Measurements from ENCODE around the gene IL23R.
"Not testable (repeated sequence)": the region's sequence is repeated elsewhere in the genome, so short reads cannot be mapped to it uniquely, and the experiment has no call there.

IL23R gene

GRCh38 chr1:67191668-67192520, 25.6 kb downstream of the IL23R start:
- no peak for DNase-seq (ENCODE audit: low read depth in 1 of 2, low spot score in 1 of 2)

DNA sequence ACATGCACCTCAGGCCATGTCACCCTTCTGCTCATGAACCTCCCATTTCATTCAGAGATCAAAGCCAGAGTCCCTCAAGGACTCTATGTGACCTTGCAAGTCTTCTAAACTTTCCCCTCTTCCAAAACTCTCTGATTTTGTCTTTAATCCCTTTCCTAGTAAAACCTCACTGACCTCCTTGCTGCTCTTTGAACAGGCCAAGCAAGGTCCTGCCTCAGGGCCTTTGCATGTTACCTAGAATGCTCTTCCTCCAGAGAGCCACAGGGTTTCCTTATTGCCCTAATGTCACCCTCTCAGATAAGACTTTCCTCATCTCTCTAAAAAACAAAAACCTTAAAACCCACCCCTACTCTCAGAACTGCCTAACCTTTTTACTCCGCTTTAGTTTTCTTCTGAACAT, 26.6 kb downstream of the IL23R start:
- no peak for DNase-seq (ENCODE audit: low read depth in 1 of 2, low spot score in 1 of 2)

GRCh38 chr1:67193704-67194103, 27.4 kb downstream of the IL23R start:
- no peak for DNase-seq (ENCODE audit: low read depth in 1 of 2, low spot score in 1 of 2)

DNA sequence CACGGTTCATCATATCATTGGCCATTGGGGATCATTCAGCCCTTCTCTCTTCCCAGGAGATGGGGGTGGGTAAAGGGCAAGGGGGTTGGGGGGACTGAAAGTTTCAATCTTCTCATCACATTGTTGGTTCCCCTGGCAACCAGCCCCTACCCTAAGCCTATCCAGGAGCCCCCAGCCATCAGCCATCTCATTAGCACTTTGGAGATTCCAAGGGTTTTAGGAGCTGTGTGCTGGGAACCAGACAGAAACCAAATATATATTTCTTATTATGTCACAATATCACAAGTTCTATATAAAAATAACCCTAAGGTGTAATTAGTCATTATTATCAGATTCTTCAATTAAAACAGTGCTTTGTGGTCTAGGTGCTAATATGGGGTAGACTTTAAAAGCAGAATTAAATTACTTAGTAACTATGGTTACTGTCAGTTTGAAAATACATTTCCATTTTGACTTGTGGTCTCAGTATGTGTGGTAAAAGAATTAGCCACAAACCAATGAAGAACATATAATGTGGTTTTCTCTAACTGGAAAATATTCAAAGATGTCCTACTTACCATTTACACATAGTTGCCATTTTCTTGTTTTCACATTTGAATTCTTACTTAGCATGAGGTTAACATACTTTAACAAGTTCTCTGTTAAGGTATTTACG, 28.1 kb downstream of the IL23R start:
- DNase-seq (ENCODE audit: low read depth in 1 of 2, low spot score in 1 of 2) = no peak

DNA sequence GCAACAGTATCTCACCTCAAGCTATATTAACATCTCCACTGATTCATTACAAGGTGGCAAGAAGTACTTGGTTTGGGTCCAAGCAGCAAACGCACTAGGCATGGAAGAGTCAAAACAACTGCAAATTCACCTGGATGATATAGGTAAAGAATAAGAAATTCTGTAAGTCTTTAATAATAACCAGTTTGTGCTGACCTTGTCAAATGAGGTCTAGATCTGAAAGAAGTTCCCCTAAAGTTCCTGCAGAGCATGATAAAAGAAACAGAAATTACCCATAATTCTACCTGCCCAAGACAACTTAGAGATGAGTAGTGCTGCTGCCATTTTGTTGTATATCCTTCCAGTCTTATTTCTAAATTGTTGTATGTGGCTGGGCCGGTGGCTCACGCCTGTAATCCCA, 34.5 kb downstream of the IL23R start:
- no peak for DNase-seq (ENCODE audit: low read depth in 1 of 2, low spot score in 1 of 2)

DNA sequence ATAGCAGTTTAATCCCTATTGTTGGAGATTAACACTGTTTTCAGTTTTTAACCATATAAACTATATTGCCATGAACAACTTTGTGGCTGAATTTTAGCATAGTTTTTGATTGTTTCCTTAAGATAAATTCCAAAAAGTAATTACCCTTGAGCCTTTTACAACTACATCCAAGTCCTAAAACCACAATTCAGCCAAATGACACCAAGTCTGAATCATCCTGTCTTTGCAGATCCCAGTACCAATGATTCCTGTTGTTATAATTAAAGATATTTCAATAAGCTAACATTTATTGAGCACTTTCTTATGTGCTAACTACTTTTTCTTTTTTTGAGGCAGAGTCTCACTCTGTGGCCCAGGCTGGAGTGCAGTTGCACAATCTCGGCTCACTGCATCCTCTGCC, 35.6 kb downstream of the IL23R start:
- DNase-seq (ENCODE audit: low read depth in 1 of 2, low spot score in 1 of 2) = no peak

GRCh38 chr1:67204298-67204980, 38.2 kb downstream of the IL23R start:
- no peak for DNase-seq (ENCODE audit: low read depth in 1 of 2, low spot score in 1 of 2)

- not testable (repeated sequence) for DNase-seq (ENCODE audit: low read depth in 1 of 2, low spot score in 1 of 2)
Observed at GRCh38 chr1:67207398-67207797, 41.1 kb downstream of the IL23R start.

DNA sequence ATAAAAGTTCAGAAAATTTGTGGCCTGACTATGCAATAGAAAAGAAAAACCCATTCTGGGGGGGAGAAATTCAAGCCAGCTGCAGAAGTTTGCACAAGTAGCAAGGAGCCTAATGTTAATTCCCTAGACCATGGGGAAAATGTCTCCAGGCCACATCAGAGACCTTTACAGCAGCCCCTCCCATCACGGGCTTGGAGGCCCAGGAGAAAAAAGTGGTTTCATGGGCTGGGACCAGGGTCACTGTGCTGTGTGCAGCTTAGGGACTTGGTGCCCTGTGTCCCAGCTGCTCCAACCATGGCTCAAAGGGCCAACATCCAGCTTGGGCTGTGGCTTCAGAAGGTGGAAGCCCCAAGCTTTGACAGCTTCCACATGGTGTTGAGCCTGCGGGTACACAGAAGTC, 42.0 kb downstream of the IL23R start:
- DNase-seq (ENCODE audit: low read depth in 1 of 2, low spot score in 1 of 2) = no peak

- no peak for DNase-seq (ENCODE audit: low read depth in 1 of 2, low spot score in 1 of 2)
Observed at GRCh38 chr1:67209521-67209920, 43.3 kb downstream of the IL23R start.

DNA sequence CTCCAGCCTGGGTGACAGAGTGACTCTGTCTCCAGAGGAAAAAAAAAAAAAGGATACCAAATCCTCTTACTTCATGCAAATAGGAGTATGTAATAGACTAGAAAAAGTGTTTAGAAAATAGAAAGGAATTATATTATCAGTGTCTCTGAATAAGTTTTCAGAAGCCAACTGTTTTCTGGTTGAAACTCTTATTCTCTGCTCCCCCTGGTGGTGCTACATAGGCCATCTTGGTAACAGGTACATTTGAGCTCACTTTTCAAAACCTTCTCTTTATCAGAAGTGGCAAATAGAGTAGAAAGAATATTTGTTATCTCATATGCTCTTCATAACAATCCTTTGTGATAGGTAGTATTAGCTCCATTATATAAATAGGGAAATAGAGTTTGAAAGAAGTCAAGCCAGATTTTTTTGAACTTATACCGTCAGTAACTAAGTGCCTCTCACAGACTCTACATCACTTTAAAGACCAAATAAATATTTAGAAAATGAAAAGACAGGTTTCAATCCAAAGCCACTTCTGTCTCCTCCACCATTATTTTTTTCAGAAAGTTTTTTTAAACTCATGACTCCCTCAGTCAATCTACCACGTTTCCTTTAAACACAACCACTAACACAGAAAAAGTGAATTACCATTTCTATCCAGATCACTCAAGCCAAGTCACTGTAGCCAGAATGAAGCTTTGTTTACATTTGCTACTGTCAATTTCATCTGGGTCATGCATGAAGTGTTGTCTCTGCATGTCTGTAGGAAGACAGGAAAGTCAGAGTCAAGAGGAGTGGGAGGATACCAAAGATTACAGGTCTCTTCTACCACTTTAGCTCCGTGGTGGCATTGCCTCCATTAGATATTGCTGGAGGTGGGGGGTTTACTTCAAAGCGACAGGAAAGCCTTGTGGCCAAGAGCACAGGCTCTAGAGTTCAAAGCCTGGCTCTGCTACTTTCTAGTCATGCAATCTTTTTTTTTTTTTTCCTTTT, 45.6 kb downstream of the IL23R start:
- DNase-seq (ENCODE audit: low read depth in 1 of 2, low spot score in 1 of 2) = peak in 1 of 2 donors; percentile 9

DNA sequence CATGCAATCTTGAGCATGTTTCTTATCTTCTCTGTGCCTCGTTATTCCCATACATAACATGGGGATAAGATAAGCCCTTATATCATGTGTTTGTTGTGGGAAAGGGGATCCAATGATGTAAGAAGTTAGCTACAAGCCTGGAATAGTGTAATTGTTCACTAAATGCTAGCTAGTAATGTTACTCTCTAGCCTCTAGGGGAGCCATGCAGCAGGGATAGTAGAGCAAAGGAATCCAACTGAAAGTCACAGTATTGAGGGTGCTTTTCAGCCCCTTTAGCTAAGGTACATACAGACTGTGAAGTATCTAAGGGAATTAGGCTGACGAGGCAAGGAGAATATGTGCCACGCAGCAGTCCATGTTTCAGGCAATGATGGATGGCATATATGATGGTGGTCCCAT, 46.9 kb downstream of the IL23R start:
- DNase-seq (ENCODE audit: low read depth in 1 of 2, low spot score in 1 of 2) = no peak

DNA sequence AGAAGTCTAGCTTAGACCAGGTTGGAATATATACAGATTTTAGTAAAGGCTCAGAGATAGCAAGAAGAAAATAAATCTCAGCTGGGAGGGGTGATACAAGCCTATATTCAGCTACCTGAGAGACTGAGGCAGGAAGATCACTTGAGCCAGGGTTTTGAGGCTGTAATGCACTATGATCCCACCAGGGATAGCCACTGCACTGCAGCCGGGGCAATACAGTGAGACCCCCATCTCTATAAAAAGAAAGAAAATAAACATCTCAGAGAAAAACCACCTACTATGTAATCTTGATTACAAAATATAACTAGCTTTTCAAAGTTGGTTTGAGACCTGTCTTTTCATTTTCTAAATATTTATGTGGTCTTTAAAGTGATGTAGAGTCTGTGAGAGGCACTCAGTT, 47.7 kb downstream of the IL23R start:
- DNase-seq (ENCODE audit: low read depth in 1 of 2, low spot score in 1 of 2) = no peak

- no peak for DNase-seq (ENCODE audit: low read depth in 1 of 2, low spot score in 1 of 2)
Observed at GRCh38 chr1:67214420-67215174, 48.3 kb downstream of the IL23R start.

DNA sequence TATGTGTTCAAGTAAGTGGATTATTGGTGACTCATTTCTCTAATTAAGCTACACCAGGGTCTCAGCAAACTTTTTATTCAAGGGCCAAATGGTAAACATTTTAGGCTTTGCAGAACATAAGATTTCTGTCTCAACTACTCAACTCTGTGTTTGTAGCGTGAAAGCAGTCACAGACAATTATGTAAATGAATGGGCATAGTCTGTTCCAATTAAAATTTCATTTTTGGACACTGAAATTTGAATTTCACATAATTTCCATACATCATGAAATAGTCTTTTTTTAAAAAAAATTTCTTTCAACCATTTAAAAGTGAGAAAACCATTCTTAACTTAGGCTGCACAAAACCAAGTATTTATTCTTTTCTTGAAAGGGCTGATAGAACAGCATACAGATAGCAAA, 50.1 kb downstream of the IL23R start:
- no peak for DNase-seq (ENCODE audit: low read depth in 1 of 2, low spot score in 1 of 2)

DNA sequence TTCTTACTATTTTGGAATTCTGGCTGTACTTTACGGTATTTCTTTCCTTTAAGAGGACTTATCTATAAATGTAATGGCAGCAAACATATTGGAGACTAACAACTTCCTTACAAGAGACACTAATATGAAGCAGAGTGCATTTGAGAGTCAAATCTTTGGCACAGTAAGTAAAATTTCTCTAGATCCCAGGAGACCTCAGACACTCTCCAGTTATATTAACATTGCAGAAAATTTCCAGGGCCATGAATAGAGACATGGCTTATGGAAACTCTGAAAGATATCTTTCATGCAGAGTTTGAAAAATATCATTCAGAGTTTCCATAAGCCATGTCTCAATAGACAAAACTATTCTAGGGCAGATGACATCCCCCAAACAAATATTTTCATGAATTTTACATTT, 51.2 kb downstream of the IL23R start:
- DNase-seq (ENCODE audit: low read depth in 1 of 2, low spot score in 1 of 2) = no peak

DNA sequence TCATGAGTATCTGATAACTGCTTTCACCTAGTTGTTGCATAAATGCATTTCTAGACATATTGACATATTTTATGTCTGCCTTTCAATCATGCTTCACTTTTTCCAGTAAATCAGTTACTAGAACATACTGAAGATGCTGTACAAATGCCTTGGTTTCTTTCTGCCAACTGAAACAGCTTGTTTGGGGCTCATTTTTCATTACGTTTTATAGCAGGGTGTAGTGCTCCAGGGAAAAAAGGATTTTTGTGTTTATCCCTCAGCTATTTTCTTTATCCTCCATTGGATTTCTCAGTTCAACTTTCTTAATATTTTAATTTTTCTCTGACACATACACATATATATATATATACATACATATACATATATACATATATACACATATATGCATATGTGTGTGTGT, 51.7 kb downstream of the IL23R start:
- no peak for DNase-seq (ENCODE audit: low read depth in 1 of 2, low spot score in 1 of 2)

GRCh38 chr1:67224856-67225255, 58.6 kb downstream of the IL23R start:
- no peak for DNase-seq (ENCODE audit: low read depth in 1 of 2, low spot score in 1 of 2)

DNA sequence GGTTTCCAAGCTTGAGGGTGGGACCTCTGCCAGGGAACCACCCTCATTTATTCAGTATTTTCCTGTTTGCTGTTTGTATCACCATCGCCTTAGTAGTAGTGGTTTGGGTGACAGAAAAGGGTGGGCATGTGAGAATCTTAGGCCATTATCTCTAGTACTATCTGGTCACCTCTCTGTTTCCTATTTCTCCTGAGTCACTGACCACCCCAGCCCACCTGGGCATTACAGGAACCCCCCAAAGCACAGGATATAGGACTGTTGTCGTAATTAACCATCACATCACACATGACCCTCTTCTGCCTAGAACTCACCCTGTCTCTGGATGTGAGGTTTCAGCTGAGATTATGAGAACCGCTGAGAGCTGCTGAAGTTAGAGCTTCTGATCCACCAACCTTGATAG, 60.4 kb downstream of the IL23R start:
- DNase-seq (ENCODE audit: low read depth in 1 of 2, low spot score in 1 of 2) = no peak

DNA sequence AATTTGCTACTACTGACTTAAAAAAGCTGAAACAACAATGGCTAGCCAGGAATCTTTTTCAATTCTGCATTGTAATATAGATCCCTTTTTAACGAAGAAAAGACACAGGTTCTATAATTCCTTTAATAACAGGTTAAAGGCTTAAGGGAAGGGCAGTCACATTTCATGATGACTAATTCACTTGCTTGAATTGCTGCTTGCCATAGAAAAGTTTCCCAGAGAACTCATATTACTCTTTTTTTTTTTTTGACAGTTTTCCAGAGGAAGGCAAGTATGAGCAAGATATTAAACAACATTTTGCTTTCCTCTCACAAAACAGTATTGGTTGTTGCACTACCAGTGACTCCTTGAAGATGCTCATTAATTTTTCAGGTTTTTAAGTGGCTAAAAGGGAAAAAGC, 60.9 kb downstream of the IL23R start:
- no peak for DNase-seq (ENCODE audit: low read depth in 1 of 2, low spot score in 1 of 2)

Measured in stimulated activated CD4-positive, alpha-beta T cell treated with anti-CD3 and anti-CD28 coated beads, Interleukin-15, amount 100 ng/mL, for 1 hour (primary cell).